SIG-M5 treated with dmso at 0.1 percent for 504 hours (cell line): ENCODE data around the gene RNASE3.
"Not testable (repeated sequence)": the region's sequence is repeated elsewhere in the genome, so short reads cannot be mapped to it uniquely, and the experiment has no call there.

Experiments used
- DNase-seq: peaks from one replicate; lab custom pipeline; 2025; ENCODE audit not compliant: unreplicated experiment; lab: John Stamatoyannopoulos, UW

Gene RNASE3

DNA sequence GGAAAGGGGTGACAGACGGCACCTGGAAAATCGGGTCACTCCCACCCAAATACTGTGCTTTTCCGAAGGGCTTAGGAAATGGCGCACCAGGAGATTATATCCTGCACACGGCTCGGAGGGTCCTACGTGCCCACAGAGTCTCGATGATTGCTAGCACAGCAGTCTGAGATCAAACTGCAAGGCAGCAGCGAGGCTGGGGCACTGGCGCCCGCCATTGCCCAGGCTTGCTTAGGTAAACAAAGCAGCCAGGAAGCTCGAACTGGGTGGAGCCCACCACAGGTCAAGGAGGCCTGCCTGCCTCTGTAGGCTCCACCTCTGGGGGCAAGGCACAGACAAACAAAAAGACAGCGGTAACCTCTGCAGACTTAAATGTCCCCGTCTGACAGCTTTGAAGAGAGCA lies 19.6 kb downstream of the RNASE3 start:
- not testable (repeated sequence) for DNase-seq

DNA sequence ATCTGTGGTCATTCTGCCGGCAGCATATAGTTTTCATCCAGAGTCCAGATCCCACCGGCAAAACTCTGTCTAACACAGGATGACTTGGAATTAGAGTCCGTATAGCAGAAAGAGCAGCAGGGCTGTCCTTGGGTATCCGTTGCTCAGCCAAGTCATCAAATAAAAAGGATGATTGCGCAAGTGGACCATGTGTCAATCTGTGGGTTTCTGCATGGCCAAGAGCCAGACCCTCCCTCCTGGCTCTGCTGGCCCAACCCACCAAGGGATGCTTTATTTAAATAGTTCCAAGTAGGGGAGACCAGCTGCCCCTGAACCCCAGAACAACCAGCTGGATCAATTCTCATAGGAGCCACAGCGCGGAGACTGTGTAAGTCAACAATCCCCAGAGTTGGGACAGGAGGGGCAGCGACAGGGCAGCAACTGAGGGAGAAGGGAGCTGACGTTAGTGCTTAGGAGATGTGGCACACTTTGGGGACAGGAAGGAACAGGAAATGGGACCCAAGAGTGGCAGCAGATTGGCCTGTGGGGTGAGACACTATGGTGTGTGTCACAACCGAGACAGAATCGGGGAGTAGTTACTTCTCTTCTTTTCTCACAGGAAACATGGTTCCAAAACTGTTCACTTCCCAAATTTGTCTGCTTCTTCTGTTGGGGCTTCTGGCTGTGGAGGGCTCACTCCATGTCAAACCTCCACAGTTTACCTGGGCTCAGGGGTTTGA lies 28.0 kb downstream of the RNASE3 start:
- DNase-seq, result peak; percentile 83

- not testable (repeated sequence) for DNase-seq
These were observed 32.6 kb downstream of the RNASE3 start for GRCh38 chr14:20923766-20924297.

DNA sequence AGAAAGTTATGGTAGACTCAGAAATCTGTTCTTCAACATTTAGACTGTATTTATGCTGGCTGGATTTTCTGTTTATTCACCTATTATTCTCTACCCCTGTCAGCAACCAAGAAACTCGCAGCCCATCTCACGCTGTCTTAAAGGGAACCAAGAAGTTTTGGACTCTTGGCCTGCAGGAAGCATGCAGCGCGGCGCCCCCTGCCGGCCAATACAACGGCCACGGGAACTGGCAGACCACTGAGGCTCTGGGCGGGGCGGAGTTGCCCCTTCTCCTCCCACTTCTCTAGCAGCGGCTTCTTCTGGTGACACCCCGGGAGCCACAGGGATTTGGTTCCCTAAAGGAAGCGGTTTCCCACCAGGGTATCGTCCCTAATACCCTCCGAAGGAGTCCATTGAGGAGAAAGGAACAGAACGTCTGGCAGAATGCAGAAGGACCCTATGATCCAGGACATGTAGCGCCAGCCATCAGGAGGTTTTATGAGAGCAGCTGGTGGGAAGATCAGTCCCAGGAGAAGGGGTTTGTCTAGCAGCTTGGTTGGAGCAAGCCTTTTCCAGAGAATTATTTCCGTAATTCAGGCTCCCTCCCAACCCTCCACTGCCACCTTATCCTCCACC lies 43.1 kb downstream of the RNASE3 start:
- no peak for DNase-seq

- no peak for DNase-seq
These were observed 44.3 kb downstream of the RNASE3 start for GRCh38 chr14:20935303-20935984.
